RWPE2 (cell line): ENCODE data around the gene SCYGR5.

Source experiments
- ATAC-seq: fragments of 200-7000 bp; cut with Tn5 transposase; 3 replicates; pipeline ENCODE4 v1.9.1; 2021; ENCODE audit warnings: low read depth
- DNase-seq: peaks from one replicate; pipeline ENCODE4 v3.0.0-alpha.2; 2020; ENCODE audit warnings: low spot score
- H3K27ac ChIP-seq: fragments of 450-650 bp; 2 replicates; pipeline ENCODE4 v1.5.1; 2017; ENCODE audit warnings: mild to moderate bottlenecking; ENCODE audit not compliant: poor library complexity, severe bottlenecking
- H3K27me3 ChIP-seq: fragments of 250-450 bp; sonication (Bioruptor Pico); 2 replicates; pipeline ENCODE4 v1.5.1; 2021; ENCODE audit warnings: mild to moderate bottlenecking, moderate library complexity; ENCODE audit not compliant: insufficient read depth, poor library complexity, severe bottlenecking
- H3K36me3 ChIP-seq: fragments of 250-450 bp; sonication (Bioruptor Pico); 2 replicates; pipeline ENCODE4 v1.5.1; 2020; ENCODE audit warnings: low read depth, mild to moderate bottlenecking, moderate library complexity
- H3K4me1 ChIP-seq: fragments of 250-450 bp; sonication (Bioruptor Pico); 2 replicates; pipeline ENCODE4 v1.5.1; 2021; ENCODE audit warnings: mild to moderate bottlenecking, moderate library complexity; ENCODE audit not compliant: insufficient read depth, poor library complexity, severe bottlenecking
- H3K4me3 ChIP-seq: fragments of 250-450 bp; sonication (Bioruptor Pico); 2 replicates; pipeline ENCODE4 v1.5.1; 2021; ENCODE audit warnings: mild to moderate bottlenecking, moderate library complexity; ENCODE audit not compliant: severe bottlenecking
- H3K9me3 ChIP-seq: fragments of 250-450 bp; sonication (Bioruptor Pico); 2 replicates; pipeline ENCODE4 v1.5.1; 2021; ENCODE audit warnings: mild to moderate bottlenecking, moderate library complexity; ENCODE audit not compliant: severe bottlenecking
- CTCF ChIP-seq: fragments of 450-650 bp; IDR thresholded peaks from one replicate; pipeline ENCODE4 v1.5.1; 2017; ENCODE audit warnings: mild to moderate bottlenecking, moderate library complexity; ENCODE audit not compliant: poor library complexity, severe bottlenecking

SCYGR5 gene

DNA sequence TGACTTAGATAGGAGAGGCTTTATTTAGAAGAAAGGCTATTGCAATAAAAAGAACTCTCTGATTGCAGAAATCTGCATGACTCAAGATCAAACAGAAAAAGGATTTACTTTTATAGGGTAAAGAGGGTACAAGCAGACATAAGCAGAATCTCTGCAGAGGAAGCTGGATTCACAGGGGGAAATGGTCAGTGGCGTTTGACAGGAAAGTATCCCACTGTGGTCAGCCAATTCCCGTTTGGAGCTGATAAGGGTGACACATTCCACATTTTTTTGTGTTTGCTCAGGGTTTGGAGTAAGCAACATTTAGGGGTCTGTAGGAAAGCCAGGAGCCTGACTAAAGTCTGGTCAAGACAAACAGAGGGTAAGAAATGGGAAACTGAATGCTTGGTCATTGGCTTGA, 23.9 kb upstream of the SCYGR5 start:
- H3K36me3 ChIP-seq = no peaks in the 10 kb centered on the region
- ATAC-seq = no peak
- no peaks in the 10 kb centered on the region for H3K27me3 ChIP-seq
- no peak for TF ChIP-seq CTCF
- H3K27ac ChIP-seq = no peak overlapping the region
- no peak for DNase-seq
- no peaks in the 10 kb centered on the region for H3K9me3 ChIP-seq
- no peaks in the 10 kb centered on the region for H3K4me1 ChIP-seq
- H3K4me3 ChIP-seq = no peak overlapping the region

DNA sequence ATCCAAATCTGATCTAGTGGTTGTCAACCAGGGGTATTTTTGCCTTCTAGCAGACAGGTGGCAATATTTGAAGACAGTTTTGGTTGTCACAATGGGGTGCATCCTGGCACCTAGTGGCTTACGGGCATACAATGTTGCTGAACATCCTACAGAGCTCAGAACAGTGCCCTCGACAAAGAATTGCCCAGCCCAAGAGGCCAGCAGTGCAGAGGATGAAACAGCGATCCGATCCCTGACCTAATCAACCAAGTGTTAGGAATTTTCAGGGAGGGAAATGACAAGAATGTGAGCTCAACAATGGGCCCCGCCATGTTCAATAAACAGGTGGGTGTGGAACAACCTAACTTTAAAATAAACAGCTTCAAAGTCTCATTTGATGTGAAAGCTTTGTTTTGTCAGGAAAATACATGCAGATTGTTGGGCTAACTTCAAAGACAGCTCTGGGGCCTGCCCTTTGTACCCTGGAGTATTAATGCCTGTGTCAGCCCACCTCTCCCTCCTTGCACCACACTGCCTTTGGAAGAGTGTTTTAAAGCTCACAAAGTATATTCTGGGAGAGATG, 22.5 kb upstream of the SCYGR5 start:
- ATAC-seq (no peak), DNase-seq (no peak)
- H3K27ac ChIP-seq = no peak overlapping the region
- H3K9me3 ChIP-seq = no peaks in the 10 kb centered on the region
- TF ChIP-seq CTCF = no peak
- H3K27me3 ChIP-seq = no peaks in the 10 kb centered on the region
- H3K4me1 ChIP-seq = no peaks in the 10 kb centered on the region
- H3K36me3 ChIP-seq = no peaks in the 10 kb centered on the region
- no peak overlapping the region for H3K4me3 ChIP-seq

GRCh38 chr2:227653419-227653818, 13.2 kb upstream of the SCYGR5 start:
- no peak overlapping the region for H3K4me3 ChIP-seq
- H3K27me3 ChIP-seq = no peaks in the 10 kb centered on the region
- TF ChIP-seq CTCF = no peak
- no peaks in the 10 kb centered on the region for H3K36me3 ChIP-seq
- ATAC-seq (peak; percentile 66), DNase-seq (no peak)
- H3K4me1 ChIP-seq = peaks cover 27% of the 10 kb centered on the region
- H3K27ac ChIP-seq = peak overlapping the region; percentile 30
- no peaks in the 10 kb centered on the region for H3K9me3 ChIP-seq

GRCh38 chr2:227654426-227654825, 12.2 kb upstream of the SCYGR5 start:
- H3K27me3 ChIP-seq = no peaks in the 10 kb centered on the region
- peaks cover 27% of the 10 kb centered on the region for H3K4me1 ChIP-seq
- no peak for ATAC-seq
- no peaks in the 10 kb centered on the region for H3K36me3 ChIP-seq
- no peak for DNase-seq
- no peak for TF ChIP-seq CTCF
- H3K9me3 ChIP-seq = no peaks in the 10 kb centered on the region
- no peak overlapping the region for H3K27ac ChIP-seq
- no peak overlapping the region for H3K4me3 ChIP-seq

- ATAC-seq (peak; percentile 82), DNase-seq (no peak)
- Histone ChIP-seq H3K9me3 (no peaks in the 10 kb centered on the region), H3K27me3 (no peaks in the 10 kb centered on the region), H3K27ac (no peak overlapping the region), H3K4me3 (no peak overlapping the region), H3K4me1 (peaks cover 27% of the 10 kb centered on the region), H3K36me3 (no peaks in the 10 kb centered on the region)
- TF ChIP-seq CTCF = no peak
Observed at GRCh38 chr2:227655454-227655853, 11.2 kb upstream of the SCYGR5 start.
